Stimulated activated CD8-positive, alpha-beta memory T cell treated with anti-CD3 and anti-CD28 coated beads, Interleukin-15, amount 100 ng/mL, for 48 hours (primary cell): ENCODE data around the gene WDR7.

ENCODE experiments used
- DNase-seq, 2 donors: peaks; one replicate each; pipeline ENCODE4 v3.0.0-alpha.2; 2020; ENCODE audit warnings: low read depth in 2 of 2

The WDR7 gene

DNA sequence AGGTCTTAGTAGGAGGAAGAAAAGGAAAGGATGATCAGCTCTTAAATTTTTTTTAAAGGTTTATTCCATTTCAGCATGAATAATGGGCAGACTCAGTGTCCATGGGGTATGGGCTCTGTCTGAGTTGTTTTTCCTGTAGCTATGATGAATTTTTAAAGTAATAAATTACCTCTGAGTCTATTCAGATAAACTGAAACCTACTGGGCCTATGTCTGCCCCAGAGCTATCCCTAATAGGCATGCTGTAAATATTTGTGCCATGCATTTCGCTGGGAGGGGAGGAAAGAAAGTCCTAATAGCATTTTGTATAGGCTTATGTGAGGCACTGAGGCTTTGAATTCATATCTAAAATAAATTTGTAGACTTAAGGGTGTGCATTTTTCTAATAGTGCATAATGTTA, 285.3 kb downstream of the WDR7 start:
- no peak for DNase-seq

DNA sequence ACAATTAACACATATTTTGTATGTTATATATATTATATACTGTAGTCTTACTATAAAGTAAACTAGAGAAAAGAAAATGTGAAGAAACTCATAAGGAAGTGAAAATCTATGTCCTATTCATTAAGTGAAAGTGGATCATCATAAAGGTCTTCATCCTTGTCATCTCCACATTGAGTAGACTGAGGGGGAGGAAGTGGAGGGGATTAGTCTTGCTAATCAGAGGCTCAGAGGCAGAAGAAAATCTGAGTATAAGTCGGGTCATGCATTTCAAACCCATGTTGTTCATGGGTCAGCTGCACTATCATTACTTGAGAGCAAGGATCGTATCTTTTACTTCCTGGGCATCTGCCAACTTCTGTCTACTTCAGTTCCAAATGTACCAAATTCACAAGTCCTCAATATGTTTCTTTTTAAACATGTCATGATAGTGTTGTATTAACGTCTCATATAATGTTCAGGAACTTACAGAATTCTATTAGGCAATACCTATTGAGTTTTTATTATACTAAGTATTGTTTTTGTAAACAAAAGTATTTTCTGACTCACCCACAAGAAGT, 286.8 kb downstream of the WDR7 start:
- no peak for DNase-seq

DNA sequence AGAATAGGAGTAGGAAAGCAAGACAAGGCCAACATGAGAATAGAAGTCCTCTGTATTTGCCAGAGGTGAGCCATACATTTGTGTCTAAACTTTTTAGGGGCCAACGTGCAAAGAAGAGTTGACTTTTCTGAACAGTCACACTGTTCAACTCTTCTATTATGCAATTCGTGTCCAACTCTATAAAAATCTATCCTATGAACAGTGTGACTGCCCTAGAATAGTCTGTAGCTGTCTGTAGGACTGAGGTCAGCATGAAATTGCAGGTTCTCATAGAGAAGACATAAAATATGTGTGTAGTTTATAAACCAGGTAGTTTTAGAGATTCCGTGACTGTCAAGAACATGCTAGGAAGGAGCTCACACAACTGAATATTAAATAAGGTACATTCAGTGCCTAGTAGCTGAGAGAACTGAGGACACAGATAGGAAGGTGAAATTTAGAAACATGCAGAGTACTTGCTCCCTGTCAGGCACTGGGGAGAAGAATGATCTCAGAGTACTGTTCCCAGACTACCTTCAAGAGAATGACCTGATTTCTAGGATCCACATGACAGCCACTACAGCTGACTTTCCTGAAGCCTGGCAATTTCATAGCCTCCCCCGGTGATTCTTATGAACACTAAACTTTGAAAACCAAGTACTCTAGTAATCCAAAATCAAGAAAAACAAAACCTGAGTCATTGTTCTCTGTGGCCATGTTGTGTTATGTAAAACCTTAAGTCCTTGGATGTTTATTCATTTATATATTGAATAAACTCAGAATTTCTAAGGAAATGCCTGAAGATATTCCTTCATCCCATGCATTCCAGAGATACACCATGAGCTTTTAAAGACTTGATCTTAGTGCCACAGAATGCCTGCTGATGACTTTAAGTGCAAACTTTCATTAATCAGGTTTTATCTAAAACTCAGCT, 294.3 kb downstream of the WDR7 start:
- no peak for DNase-seq

DNA sequence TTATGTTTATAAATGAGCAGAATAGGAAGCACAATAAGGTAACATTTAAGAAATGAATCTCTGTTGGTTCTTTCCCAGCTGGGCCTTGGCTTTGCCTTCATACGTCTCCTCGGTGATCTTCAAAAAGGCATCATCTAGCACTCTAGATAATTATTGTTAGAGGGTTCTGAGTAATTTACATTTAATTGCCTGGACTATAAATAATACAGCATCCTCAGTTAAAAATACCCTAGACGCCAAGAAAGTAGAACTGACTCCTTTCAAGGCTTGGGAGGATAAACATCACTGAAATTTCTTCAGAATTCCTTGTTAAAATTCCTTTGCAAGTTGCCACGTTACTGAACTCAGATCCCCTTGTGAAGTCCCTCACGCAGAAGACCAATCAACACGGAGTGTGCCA, 296.1 kb downstream of the WDR7 start:
- DNase-seq: no peak

DNA sequence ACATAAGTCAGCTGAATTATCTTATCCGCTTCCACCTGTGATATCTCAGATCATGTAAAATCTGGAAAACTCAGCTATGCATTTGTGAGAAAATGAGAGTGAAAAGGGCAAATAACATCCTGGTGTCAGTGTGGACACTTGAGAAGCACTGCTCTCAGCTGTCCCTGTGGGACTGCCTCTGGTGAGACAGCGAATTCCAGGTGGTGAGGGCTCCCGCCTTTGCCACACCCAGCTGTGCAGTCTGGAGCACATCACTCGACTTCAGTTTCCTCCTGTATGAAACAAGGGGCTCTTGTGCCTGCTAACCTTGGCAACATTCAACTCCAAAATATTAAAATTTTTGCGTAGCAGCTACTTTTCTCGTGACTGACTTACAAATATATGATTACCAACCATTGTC, 300.9 kb downstream of the WDR7 start:
- no peak for DNase-seq

DNA sequence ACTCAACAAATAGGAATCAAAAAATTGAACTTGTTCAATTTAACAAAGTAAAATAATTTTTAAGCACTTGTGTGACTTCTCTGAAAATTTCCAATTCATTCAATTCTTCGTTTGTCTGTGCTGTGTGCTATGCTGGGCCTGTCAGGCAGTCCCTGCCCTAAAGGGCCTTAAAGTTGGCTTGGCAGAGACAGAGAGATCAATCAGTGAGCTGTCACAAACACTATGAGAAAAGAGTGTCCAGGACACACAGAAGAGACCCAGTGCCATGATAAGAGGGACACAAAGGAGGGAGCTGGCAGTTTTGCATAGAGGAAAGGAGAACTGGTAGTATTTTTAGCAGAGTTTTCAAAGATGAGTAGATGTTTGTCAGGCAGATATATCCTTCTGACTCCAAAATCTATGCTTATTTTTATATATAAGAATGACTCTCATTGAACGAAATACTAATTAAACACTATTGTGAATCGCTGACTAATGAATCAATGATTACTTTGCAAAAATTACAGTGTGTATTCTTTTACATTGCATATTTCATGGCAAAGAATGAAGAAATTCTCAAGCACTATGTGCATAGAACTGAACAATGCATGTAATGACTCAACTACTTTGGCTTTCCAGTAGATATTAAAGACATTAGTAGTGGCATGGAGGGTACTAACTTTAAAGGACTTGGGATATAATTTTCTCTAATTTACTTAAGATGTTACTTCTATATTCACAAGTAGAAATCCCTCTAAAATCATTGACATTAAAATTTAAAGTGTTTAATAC, 302.5 kb downstream of the WDR7 start:
- no peak for DNase-seq

DNA sequence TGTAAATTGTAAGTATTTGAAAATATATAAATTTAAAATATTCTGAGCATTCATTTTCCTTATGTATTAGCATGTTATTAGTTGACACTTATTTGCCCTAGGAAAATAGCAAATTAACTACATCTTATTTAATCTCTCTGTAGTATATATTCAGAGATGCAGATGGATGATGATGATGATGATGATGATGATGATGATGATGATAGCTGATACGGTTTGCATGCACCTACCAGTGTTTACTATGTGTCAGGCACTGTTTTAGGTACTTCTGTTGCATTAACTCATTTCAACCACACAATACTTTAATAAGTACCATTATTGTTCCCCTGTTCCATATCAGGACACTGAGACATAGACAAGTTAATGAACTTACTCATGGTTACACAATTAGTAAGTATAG, 304.3 kb downstream of the WDR7 start:
- DNase-seq: no peak

DNA sequence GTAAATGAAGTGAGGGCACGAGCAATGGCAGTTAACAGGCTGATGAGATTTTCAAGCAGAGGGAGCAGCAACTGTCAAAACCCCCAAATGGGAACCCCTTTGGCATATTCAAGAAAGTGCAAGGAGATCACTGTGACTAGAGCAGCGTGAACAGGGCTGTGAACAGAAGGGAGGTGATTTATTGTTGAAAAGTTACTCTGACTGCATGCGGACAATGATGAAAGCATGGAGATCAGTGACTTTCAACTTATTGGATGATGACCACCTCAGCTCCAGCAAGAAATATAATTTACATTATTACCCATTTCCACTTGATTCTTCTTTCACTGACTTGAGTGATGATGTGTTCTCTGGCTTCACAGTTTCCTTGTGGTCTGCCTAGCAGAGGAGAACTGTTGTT, 308.0 kb downstream of the WDR7 start:
- DNase-seq: no peak

DNA sequence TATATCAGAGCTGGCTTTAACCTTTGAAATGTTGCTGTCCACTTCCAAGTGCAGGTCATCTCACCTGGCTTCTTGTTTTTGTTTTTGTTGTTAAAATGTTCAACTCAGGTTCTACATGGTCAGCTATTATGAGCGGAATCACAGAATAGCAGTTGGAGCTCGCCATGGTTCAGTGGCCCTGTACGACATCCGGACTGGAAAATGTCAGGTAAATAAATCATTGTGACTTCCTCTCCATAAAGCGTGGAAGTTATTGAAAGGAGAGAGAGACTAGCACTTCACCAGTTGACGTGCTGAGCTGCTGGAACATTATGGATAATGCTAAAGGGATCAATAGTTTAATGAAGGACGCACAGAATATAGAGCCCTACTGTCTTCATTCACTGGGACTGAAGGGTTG, 311.2 kb downstream of the WDR7 start:
- DNase-seq: no peak

DNA sequence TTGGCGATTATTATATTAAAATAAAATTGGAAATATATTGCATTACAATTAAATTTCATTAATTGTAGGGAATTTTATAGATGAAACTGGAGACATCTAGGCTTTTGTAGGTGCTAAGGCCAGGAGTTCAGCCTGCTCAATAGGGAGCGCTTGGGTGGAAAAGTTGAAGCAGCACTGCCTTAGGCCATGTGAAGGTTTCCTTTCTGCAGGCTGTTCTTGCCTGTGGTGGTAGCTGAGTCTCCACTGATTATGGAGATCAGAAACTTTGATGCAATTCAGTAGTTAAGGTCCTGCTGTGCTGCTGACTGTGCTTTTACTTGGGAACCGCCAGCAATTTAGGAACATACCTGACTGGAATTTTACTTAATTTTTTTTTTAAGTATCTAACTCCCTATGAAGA, 315.9 kb downstream of the WDR7 start:
- no peak for DNase-seq

DNA sequence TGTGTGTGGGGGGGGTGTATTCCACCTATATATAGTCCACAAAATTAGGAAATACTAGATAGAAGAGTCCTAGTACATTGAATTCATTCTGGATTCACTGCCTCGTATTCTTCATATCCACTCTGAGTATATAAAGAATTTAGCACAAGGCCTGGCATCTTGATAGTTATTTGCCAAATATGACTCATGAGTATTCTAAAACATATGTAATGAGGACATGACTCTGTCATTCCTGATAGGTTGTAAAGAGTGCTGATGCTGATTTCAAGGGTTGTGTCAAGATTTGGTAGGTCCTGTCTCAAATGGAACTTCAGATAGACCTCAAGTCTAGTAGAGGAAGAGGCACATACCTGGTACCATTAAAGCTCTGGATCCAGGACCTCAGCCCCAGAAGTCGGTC, 322.3 kb downstream of the WDR7 start:
- DNase-seq: no peak

DNA sequence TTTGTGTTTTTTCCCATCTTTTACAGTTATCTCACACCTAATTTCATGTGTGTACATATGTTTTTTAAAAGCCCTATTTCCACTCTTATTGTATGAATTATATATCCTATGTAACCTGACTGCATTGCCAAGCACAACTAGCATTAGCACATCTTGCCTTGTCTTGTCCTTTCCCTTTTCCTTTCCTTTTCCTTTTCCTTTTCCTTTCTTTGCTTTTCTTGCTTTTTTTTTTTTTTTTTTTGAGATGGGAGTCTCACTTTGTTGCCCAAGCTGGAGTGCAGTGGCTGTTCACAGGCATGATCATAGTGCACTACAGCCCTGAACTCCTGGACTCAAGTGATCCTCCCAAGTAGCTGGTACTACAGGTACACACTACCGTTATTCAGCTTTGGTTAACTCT, 323.0 kb downstream of the WDR7 start:
- DNase-seq: no peak

DNA sequence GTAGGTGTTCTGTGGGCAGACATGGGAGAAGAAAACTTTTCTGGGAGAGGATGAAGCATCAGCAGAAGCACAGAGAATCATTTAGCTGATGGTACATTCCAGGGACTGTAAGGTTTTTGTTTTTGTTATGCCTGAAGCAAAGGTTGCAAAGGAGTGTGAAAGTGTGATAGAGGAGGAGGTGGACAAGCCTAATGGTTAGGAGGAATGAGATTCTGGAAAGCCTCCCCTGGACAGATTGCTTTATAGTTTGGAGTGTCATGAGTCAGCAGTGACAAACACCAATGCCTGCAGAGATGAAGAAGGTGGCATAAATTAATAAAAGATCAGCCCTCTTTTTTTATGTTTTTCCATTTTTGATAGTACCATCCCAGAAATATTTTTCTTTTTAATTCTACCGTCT, 324.1 kb downstream of the WDR7 start:
- DNase-seq: no peak

DNA sequence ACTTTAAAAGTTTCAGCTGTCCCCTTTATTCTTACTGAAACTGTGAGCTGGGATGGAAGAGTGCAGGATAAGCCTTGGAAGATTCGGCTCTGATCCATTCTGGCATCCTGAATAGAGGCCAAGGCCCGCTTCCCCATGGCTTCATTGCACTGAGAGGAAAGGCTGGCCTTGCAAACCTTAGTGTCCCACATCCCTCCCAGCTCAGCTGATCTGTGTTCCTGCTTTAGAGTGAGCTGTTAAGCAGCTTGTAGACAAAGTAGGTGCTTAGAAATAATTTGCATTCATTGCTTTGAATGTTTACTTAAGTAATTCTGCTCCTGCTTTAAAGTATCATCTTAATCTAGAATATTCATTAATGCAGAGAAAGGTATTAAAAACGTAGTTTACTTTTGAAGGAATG, 326.1 kb downstream of the WDR7 start:
- DNase-seq: no peak

DNA sequence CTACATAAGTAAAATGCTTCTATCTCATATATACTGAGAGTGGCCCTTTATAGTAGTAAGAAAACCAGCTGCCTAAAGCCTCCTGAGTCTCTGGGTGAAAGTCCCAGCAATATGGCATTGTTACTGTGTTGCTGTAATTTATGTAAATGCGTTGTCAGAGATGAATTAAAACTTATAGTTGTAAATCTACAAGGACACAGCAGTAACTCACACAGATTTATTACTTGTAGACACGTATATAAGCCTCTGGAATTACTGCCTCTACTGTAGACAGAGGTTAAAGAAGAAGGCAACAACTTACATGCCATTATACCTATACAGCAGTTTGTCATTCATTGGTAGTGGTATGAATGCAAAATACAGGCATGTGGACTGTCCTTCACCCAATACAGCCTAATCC, 326.6 kb downstream of the WDR7 start:
- no peak for DNase-seq

DNA sequence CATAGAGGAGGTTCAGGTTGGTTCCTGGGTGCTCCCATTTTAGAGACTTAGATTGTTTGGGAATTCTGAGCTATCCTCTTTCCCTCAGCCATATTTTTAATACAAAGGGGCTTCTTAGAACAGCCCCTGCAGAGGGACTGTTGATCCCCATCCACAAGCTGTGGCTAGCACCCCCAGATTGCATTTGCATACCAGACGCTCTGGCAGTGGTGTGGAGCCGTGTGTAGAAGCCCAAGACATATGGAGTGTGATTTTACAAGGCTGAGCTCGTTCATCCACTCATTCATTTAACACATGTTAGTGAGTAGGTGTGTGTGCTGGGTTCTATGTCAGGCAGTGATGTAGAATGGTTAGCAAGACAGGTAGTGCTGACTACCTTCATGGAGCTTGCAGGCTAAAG, 329.0 kb downstream of the WDR7 start:
- DNase-seq: no peak

DNA sequence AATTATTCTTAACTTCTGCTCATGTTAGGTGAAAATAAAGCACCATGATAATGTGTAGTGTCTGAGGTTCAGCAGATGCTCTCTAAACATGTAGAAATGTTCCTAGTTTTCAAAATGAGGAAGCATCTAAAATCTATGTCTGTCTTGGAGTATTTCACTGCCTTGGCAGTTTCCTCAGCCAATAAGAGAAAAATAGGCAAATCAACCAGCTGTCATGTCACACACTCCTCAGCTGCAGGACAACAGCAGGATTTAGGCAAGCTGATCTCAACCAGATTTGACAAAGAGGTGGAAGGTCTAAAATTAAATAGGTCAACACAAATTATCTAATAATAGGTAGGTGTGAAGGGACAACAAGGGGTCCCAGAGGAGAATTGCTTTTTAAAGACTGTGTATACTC, 331.6 kb downstream of the WDR7 start:
- DNase-seq: no peak

DNA sequence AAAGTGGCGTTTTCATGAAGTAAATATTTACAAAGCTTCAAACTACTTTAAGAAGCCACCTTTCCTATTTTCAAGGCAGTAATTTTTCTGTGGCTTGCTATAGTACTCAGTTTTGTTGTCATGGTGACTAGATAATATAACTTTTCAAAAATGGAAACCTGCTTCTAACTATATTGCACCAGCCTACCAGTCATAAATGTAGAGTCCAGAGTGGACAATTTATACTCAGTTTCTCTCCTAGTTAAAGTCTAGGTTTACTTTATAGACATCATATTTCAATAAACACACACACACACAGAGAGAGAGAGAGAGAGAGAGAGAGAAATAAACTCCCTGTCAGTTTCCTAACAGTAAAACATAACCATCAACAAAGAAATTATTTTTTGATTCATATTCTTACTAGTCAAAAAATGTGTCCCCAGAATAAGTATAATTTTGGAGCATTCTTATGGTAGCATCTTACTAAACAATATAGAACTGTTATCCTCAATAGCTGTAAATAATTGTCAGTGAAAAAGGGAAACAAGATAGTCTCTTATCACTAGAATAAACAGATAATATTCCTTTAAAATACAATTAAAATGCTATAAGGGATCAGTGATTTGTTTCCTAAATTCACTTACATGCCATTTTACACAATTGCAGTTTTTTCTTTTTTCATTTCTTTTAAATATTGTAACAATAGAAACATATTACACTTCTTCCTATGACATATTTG, 332.3 kb downstream of the WDR7 start:
- DNase-seq: no peak

DNA sequence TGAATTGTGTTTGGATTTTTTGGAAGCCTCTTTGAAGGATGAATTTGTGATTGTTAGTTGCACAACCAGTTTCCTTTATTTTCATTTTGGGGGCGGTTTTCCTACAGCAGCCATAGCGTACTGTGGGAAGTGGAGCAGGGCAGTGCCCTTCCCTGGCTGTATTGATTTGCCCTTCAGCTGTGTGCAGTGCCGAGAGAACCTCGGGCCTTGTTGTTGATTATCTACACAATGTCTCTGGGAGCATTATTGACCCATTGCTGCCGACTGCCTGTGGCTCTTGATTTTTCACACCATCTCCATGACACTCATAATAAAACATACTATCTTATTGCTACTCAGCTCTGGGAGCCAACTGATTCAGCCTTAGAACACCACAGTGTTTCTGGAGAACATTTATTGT, 333.6 kb downstream of the WDR7 start:
- DNase-seq: no peak

DNA sequence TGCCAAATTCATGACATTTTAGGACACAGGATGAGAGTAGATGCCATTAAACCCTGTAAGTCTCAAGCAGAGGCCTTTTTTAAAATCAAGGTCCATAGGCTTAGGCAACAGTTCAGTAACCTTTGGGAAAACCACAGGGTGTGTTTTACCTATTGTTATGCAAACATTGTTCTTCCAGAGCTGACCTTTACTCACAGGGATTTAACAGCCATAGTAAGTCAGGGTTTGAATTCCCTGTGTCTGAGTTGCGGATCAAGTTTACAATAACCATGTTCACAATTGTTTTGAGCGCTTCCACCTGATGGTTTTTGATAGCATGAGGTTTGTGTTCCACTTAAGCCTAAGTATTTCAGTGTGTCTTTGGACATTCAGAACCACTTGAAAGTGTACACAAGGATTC, 335.7 kb downstream of the WDR7 start:
- DNase-seq: no peak

DNA sequence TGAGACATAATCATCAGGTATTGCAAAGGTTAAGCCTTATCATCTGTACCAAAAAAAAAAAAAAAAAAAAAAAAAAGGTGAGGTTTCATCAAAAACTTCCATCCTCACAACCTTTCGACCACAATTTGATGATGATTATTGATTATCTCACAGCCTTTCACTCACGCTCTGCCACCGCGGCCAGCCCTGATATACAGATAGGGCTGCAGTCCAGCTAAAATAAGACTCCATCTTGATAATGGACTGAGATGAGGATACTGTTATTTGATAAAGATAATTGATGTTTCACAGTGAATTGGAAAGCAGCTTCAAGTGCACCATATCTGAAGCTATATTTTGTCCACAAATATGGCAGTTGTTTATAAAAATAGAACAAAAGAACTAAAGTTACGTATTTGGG, 336.1 kb downstream of the WDR7 start:
- DNase-seq: no peak

DNA sequence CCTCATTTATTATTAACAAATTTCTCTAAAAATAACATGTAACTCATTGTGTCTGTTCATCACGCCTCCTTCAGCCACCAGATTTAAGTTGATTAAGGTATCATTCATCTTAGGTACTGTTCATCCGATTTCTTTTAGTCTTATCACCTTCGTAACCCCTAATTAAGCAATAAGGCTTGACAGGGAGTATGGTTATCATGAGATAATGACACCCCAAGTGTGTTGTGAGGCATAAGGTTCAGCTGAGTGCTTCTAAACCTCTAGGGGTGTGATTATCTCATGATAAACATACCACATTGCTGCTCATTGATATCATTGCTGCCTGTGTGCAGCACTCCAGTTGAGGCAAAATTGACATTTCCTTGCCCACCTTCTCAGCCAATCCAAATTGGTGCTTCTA, 336.9 kb downstream of the WDR7 start:
- no peak for DNase-seq
